ENCODE data around the gene MAPKAPK2. TPM values are rescaled to one million over a fixed set of nuclear protein-coding genes. Genes with fewer than 3 reads are reported as not detected.

MAPKAPK2 gene
- polyA plus RNA-seq, 12 donors, result 52.6 to 81.0 (median 71.1) TPM; not detected in 1

DNA sequence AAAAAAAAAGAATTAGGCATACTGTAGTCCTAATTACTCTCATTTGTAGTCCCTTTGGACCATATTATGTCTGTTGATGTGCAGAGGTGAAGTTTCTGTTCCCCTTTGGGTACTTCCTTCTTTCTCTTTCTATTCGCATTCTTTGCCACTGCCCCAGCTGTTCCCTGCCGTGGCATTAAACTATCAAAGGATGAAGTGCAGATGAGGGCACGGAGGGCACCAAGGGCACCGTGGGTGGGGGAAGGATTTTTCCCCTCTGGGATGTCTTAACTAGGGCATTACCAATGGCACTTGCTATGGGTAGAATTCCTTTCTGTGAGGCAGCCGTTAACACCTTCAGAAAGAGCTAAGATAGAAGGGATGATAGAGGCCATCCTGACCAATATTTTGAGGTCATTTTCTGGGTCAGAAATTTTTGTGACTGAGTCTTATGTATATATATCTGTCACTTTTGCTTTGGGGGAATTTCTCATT lies 4.9 kb upstream of the MAPKAPK2 start:
- DNase-seq, result no peak

- DNase-seq, result no peak
Measured at GRCh38 chr1:206680279-206680678, 4.4 kb upstream of the MAPKAPK2 start.

DNA sequence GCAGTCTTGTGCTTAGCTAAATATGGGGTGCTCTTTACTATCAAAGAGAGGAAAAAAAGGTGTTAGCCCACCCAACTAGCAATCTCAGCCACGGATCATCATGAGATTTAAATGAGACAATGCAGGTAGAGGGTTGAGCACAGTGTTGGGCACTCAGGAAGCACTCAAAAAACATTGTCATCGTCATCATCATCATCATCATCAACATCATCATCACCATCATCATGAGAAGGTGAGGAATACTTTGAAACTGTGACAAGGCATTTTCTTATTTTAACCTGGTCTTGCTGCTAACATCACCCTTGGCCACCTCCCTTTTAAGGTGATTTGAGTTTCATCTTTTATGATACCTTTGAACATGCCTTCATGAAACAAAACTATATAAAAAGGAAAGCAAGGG lies 3.3 kb upstream of the MAPKAPK2 start:
- DNase-seq, result no peak

DNA sequence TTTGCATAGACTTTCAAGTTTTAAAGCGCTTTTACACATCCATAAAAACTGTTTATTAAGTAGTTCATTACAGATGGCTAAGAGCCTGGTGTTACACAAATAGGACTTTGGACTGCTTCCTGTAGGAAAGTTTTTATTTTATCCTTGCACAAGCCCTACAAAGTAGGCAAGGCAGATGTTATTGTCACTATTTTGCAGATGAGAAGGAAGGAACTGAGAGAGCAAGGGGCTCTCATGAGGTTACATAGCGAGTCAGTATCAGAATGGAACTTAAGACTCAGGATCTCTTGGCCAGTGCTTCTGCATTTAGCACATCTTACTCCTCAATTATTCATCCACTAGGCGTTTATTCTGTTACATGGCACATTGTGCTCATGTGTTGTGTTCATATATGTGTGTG lies 2.6 kb upstream of the MAPKAPK2 start:
- DNase-seq, result no peak

GRCh38 chr1:206683313-206683712 lies 1.4 kb upstream of the MAPKAPK2 start:
- DNase-seq, result no peak

GRCh38 chr1:206684003-206684402 lies 702 bp upstream of the MAPKAPK2 start:
- DNase-seq, result no peak

- no peak for DNase-seq
Measured at GRCh38 chr1:206685334-206685768, 646 bp downstream of the MAPKAPK2 start.

GRCh38 chr1:206685769-206686477 lies 1.2 kb downstream of the MAPKAPK2 start:
- peak; percentile 58 for DNase-seq

GRCh38 chr1:206686478-206687249 lies 2.0 kb downstream of the MAPKAPK2 start:
- no peak for DNase-seq

DNA sequence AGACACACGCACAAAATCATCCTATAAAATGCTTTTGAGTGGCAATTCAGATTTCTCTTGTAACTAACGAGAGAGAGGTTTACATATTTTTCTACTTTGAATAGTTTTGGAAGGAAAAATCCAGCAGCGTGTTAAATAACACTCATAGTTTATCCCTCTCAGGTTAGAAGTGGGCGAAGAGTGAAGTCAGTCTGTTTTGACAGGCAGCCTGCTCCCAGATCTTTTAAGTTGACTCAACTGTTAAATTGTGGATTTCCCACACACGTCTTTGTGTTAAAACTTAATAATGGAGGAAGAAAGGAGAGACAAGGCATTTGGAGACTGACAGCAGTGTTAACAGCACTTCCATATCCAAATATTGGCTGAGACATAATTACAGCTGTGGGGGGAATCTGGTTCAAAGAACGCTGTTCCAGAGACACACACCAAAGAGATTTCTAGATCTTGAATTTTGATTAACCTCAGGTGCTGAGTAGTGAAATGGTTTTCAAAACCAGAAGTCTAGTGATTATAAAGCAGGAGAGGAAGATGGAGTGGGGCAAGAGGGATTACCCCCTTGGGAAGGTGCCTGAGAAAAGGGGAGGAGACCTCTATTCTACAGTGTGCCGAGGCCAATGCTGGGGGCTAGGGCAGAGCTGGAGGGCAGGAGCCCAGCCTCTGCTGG lies 2.7 kb downstream of the MAPKAPK2 start:
- no peak for DNase-seq

DNA sequence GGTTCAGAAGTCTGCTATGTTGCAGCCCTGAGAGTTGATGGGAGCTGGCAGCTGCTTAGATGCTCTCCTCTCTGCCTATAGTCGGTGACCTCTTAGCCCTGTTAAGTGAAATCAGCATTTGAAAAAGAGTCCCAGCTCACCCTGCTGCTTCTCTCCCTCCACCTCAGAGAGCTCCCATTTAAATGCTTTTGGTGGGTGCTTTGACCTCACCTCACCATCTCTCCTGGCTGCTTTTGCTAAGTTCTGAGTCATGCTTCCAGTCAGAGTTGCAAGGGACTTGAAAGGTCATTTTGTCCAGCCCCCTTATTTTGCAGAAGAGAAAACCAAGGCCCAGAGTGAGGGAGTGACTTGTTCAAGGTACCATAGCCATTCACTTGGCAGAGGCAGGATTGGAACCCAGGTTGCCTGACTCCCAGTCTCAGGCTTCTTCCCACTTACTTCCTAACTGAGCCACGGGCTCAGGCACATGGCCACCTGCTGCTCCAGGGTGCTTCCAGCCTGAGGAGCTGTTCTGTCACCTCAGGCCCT lies 3.3 kb downstream of the MAPKAPK2 start:
- DNase-seq, result no peak

- DNase-seq, result no peak
Measured at GRCh38 chr1:206690516-206690915, 5.8 kb downstream of the MAPKAPK2 start.

DNA sequence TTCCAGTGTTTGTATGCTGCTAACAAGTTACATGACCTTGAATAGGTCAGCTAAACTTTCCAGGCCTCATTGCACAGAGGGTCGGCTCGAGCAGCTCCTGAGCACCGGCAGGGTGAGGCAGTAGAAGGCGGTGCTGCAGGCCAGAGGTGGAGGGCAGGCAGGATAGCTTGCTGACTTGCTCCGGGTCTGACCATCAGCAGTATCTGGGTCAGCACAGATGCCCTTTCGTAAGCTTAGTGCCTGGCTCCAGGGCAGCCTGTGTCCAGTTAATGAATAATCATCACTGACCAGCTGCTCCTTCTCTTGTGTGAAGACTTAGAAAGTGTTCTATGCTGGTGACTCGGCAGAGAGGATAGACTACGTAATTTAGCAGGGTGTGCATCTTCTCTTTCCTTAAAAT lies 6.9 kb downstream of the MAPKAPK2 start:
- no peak for DNase-seq

- DNase-seq, result no peak
Measured at GRCh38 chr1:206693029-206693428, 8.3 kb downstream of the MAPKAPK2 start.

- DNase-seq, result no peak
Measured at GRCh38 chr1:206693592-206693991, 8.9 kb downstream of the MAPKAPK2 start.

DNA sequence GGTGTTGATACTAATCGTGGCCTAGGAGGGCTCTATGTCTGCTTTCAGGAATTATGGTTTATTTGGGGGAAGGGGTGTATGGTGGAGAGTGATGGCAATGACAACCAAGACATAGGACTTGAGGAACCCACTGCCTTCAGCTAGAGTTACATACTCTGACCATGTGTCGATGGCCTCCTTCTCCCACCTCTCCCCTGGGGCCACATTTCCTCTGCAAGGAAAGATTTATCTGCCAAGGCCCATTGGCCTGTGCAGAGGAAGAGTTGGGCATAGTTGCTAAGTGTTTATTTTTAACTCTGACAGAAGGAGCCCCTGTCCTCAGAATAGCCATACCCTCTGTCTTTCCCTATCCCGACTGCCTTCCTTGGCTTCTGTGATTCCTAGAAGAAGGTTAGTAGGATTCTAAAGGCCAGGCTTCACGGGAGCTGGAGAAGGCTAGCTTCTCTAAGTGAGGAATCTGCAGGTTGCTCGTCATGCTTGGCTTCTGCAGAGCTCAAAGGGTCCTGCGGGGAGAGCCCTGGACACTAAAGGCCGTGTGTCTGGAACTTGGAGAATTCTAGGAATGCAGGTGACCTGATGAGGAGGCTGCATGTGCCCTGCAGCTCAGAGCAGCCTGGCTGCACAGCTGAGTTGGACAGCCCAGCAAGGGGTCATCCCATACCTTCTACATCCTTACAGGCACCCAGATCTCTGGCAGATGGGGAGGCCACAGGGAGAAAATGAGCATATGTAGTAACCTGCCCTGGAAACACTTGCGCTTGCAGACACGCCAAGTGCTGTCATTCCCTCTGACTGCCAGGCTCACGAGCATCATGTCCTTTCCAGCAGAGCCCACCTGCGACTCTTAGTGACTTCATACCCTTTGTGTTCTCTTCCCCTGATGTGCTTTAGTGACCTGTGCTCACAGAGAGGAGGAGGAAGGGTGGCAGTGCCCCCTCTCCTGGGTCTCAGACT lies 9.7 kb downstream of the MAPKAPK2 start:
- no peak for DNase-seq

DNA sequence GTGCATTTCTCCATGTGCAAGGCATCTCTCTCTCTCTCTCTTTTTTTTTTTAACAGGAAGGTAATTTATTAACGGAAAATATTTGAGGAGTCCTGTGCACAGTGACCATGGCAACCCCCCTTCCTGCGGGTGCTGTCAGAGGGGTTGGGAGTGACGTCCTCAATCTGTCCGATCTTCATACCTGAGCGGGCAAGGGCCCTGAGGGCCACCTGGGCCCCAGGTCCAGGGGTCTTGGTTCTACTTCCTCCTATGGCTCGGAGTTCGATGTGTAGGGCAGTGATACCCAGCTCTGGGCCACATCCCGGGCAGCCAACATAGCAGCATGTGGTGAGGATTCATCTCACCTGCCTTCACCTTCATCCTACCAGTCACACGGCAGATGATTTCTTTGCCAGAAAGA lies 11.0 kb downstream of the MAPKAPK2 start:
- no peak for DNase-seq

DNA sequence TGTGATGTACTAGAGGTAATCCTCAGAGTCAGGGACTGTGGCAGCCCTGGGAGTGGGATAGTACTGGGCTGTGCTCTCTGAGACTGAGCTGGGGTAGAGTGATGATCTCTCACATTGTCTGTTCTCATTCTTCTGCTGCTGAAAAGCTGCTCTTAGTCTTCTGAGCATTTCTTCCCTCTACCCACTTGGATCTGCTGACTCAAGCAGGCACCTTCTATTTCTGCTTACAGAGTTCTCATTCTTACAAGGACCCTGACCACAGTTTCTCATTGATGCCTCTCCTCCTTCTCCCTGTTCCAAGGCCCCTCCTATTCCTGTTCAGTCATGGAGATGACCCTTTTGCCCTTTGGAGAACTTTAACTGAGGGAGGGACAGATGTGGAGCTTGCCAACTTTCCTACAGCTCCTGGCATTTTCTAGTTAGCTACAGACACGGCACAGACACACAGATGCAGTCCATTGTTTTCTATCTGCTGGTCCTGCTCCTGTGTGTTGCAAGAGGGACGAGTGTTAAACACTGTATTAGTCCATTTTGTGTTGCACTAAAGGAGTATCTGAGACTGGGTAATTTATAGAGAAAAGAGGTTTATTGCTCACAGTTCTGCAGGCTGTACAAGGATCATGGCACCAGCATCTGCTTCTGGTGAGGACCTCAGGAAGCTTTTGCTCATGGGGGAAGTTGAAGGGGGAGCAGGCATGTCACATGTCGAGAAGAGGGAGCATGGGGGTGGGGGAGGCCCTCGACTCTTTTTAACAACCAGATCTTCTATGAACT lies 12.3 kb downstream of the MAPKAPK2 start:
- DNase-seq, result no peak

DNA sequence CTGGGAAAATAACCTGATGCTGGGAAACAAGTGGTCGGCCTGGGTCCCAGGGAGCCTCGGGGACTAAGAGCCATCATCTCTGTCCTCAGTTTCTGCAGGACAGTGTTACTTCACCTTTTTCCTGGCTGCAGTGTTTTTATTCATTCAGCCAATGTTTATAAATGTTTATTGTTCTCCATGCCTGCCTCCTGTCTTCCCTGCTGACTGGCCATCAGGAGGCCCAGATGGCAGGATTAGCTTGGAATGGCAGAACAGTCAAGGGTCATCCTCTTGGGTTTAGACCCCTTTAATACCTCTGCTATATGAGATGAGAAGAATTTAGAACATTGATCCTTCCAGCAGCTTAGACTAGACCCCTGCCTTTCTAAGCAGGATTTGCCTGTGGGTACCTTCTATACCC lies 13.3 kb downstream of the MAPKAPK2 start:
- no peak for DNase-seq

DNA sequence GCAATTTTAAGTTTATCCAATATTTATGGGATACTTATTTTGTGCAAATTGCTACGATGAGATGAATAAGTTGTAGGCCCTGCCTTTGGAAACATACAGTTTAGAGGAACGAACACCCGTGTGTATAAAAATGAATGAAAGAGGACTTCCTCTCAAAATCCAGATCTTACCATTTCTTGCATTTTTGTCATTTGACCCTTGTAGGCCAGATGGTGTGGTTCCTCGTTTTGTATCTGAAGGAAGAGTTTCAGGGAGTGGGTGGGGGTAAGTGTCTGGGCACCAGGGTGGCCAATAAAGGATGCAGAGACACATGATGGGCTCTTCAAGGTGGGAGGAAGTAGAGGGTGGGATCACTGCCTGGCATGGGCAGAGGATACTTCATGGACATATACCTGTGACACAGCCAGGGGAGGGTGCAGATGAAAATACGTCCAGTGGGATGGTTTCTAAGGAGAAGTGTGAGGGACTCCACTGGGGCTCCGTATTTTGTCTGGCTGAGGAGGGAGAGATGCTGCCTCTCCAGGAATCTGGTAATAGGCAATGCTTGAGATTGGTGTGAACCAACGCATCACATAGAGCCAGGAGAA lies 14.4 kb downstream of the MAPKAPK2 start:
- no peak for DNase-seq
